MM.1S (cell line): ENCODE data around the gene TBX1.

Source experiments
- DNase-seq: peaks from one replicate; pipeline ENCODE4 v3.0.0-alpha.2; 2015
- H2AFZ ChIP-seq: fragments of 300-600 bp; sonication (generic); 2 replicates; pipeline ENCODE4 v1.6.0; 2016; ENCODE audit warnings: antibody characterized with exemption, low read length
- H3F3A ChIP-seq: fragments of 300-600 bp; sonication (generic); 2 replicates; pipeline ENCODE4 v1.6.1; 2016; ENCODE audit warnings: mild to moderate bottlenecking, antibody characterized with exemption, low read length, moderate library complexity, mixed read lengths; ENCODE audit not compliant: insufficient read depth
- H3K27ac ChIP-seq: fragments of 300-600 bp; sonication (generic); 2 replicates; pipeline ENCODE4 v1.5.1; 2016; ENCODE audit warnings: mild to moderate bottlenecking, low read length
- H3K27me3 ChIP-seq: fragments of 300-600 bp; sonication (generic); replicated peaks from 2 replicates; pipeline ENCODE4 v1.6.0; 2016; ENCODE audit warnings: low read length; ENCODE audit not compliant: insufficient read depth
- H3K36me3 ChIP-seq: fragments of 300-600 bp; sonication (generic); replicated peaks from 2 replicates; pipeline ENCODE4 v1.6.1; 2016; ENCODE audit warnings: mild to moderate bottlenecking, low read length, mixed read lengths; ENCODE audit not compliant: insufficient read depth
- H3K4me1 ChIP-seq: fragments of 300-600 bp; sonication (generic); 2 replicates; pipeline ENCODE4 v1.6.1; 2016; ENCODE audit warnings: low read length, mixed read lengths
- H3K4me2 ChIP-seq: fragments of 300-600 bp; sonication (generic); 2 replicates; pipeline ENCODE4 v1.6.0; 2016; ENCODE audit warnings: low read depth, low read length
- H3K4me3 ChIP-seq: fragments of 300-600 bp; sonication (generic); 2 replicates; pipeline ENCODE4 v1.5.1; 2016; ENCODE audit warnings: low read length, mixed read lengths
- H3K79me2 ChIP-seq: fragments of 300-600 bp; sonication (generic); 2 replicates; pipeline ENCODE4 v1.6.1; 2016; ENCODE audit warnings: mixed run types, low read length, mixed read lengths
- H3K9ac ChIP-seq: fragments of 300-600 bp; sonication (generic); 2 replicates; pipeline ENCODE4 v1.6.1; 2016; ENCODE audit warnings: low read length, mixed read lengths
- H3K9me2 ChIP-seq: fragments of 300-600 bp; sonication (generic); replicated peaks from 2 replicates; pipeline ENCODE4 v1.6.1; 2016; ENCODE audit warnings: mild to moderate bottlenecking, low read length, mixed read lengths; ENCODE audit not compliant: insufficient read depth
- H3K9me3 ChIP-seq: fragments of 300-600 bp; sonication (generic); replicated peaks from 2 replicates; pipeline ENCODE4 v1.6.1; 2016; ENCODE audit warnings: mild to moderate bottlenecking, low read length, mixed read lengths; ENCODE audit not compliant: insufficient read depth
- H4K20me1 ChIP-seq: fragments of 300-600 bp; sonication (generic); 2 replicates; pipeline ENCODE4 v1.6.1; 2016; ENCODE audit warnings: mild to moderate bottlenecking, low read length, moderate library complexity, mixed read lengths; ENCODE audit not compliant: insufficient read depth
- EZH2 ChIP-seq: fragments of 300-600 bp; sonication (generic); optimal IDR thresholded peaks from 2 replicates; pipeline ENCODE3; 2017; ENCODE audit warnings: low read depth, mild to moderate bottlenecking, antibody characterized with exemption, low read length, mixed read lengths
- EZH2phosphoT487 ChIP-seq: fragments of 300-600 bp; sonication (generic); IDR thresholded peaks from 2 replicates; pipeline ENCODE4 v1.6.1; 2018; ENCODE audit warnings: antibody characterized with exemption, low read length
- TF ChIP-seq, protein P1 (sequence below): fragments of 300-600 bp; sonication (generic); IDR thresholded peaks from 2 replicates; pipeline ENCODE4 v1.5.1; 2016; ENCODE audit warnings: antibody characterized with exemption, low read length, mixed read lengths

The TBX1 gene

DNA sequence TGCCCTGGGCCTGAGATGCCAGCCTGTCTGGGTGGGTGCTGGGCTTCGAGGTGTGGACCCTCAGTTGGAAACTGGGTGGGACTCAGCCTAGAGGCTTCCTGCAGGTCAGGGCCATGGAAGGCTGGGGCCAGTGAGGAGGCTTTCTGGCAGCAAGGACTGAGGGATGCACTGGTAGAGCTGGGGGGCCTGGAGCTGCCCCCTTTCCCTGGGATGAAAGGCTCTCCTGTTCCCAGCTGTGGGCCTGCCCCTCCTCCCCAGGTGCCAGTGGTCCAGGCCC is 43.8 kb upstream of the TBX1 start:
- Histone ChIP-seq H3K9me2 (no peaks in the 10 kb centered on the region), H3K79me2 (no peaks in the 10 kb centered on the region), H3K36me3 (no peaks in the 10 kb centered on the region), H3K9me3 (no peaks in the 10 kb centered on the region), H3K4me3 (no peak overlapping the region), H2AFZ (no peak overlapping the region), H3K27ac (no peak overlapping the region), H3K27me3 (peaks cover 80% of the 10 kb centered on the region), H3F3A (no peaks in the 10 kb centered on the region), H3K9ac (no peak overlapping the region), H3K4me2 (no peak overlapping the region), H3K4me1 (no peaks in the 10 kb centered on the region), H4K20me1 (no peaks in the 10 kb centered on the region)
- TF ChIP-seq EZH2 (no peak), EZH2phosphoT487 (no peak)
- TF ChIP-seq, protein P1, sequence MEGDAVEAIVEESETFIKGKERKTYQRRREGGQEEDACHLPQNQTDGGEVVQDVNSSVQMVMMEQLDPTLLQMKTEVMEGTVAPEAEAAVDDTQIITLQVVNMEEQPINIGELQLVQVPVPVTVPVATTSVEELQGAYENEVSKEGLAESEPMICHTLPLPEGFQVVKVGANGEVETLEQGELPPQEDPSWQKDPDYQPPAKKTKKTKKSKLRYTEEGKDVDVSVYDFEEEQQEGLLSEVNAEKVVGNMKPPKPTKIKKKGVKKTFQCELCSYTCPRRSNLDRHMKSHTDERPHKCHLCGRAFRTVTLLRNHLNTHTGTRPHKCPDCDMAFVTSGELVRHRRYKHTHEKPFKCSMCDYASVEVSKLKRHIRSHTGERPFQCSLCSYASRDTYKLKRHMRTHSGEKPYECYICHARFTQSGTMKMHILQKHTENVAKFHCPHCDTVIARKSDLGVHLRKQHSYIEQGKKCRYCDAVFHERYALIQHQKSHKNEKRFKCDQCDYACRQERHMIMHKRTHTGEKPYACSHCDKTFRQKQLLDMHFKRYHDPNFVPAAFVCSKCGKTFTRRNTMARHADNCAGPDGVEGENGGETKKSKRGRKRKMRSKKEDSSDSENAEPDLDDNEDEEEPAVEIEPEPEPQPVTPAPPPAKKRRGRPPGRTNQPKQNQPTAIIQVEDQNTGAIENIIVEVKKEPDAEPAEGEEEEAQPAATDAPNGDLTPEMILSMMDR, result no peak
- DNase-seq, result no peak

DNA sequence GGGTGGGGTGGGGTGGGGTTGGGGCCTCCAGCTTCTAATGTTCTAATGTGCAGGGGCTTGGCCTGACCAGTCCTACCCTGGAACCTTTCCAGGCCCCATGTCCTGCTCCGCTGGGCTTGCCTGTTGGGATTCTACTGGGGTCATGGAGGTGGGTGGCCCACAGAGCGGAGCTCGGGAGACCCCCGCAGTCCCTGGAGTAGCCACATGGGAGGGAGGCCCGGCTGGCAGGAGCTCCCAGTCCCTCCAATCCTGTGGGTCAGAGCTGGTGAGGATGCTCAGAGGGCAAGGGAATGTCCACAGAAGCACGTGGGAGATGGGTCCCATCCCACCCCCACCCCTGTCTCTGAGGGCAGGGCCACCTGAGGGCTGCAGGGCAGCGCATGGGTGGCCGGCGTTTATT is 43.4 kb upstream of the TBX1 start:
- no peak overlapping the region for H3K27ac ChIP-seq
- no peaks in the 10 kb centered on the region for H3K9me2 ChIP-seq
- TF ChIP-seq EZH2phosphoT487 (no peak), EZH2 (no peak)
- TF ChIP-seq, protein P1, result no peak
- peaks cover 76% of the 10 kb centered on the region for H3K27me3 ChIP-seq
- no peaks in the 10 kb centered on the region for H3K79me2 ChIP-seq
- H3K36me3 ChIP-seq, result no peaks in the 10 kb centered on the region
- DNase-seq, result no peak
- no peaks in the 10 kb centered on the region for H4K20me1 ChIP-seq
- no peak overlapping the region for H2AFZ ChIP-seq
- H3K9ac ChIP-seq, result no peak overlapping the region
- H3K4me2 ChIP-seq, result no peak overlapping the region
- H3K9me3 ChIP-seq, result no peaks in the 10 kb centered on the region
- H3K4me3 ChIP-seq, result no peak overlapping the region
- H3F3A ChIP-seq, result no peaks in the 10 kb centered on the region
- H3K4me1 ChIP-seq, result no peaks in the 10 kb centered on the region

DNA sequence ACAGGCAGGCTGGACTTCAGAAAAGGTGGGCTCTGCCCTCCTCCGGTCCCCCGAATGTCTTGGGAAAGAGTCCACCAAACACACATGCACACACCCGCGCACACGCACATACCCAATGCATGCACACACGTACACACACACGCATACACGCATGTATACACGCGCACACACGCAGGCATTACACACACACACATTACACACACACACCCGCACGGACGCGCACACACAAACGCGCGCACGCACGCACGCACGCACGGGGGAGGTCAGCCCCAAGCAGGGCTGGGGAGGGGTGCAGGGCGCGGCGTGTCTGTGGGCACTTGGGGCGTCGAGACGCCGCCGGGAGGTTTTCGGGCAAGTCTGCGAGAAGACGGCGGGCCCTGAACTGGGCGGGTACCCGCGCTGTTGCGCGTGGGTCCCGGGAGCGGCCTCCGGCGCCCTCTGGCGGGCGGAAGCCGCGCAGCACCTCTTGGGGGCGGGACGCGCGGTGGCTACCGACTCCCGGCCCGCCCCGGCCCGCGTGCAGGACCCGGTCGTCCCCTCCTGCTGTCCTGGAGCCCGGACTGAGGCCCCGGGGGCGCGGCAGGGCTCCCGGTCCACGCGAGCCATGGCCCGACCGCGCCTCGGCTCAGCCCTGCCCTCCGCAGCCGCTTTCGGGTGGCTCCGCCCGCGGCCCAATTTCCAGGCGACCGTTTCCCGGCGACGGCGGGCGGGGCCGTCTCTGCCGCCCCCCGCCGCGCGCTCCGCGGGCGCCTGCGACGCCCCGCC is 42.7 kb upstream of the TBX1 start:
- Histone ChIP-seq H3K9me3 (no peaks in the 10 kb centered on the region), H3K36me3 (no peaks in the 10 kb centered on the region), H2AFZ (peak overlapping the region; percentile 63; the same call in 1 of the 2 replicates), H3K27ac (no peak overlapping the region), H3K4me2 (peak overlapping the region; percentile 84), H3K4me1 (no peaks in the 10 kb centered on the region), H3K4me3 (peak overlapping the region; percentile 54; the same call in 1 of the 2 replicates), H3K27me3 (peaks cover 76% of the 10 kb centered on the region), H3K9me2 (no peaks in the 10 kb centered on the region), H3F3A (no peaks in the 10 kb centered on the region), H3K79me2 (no peaks in the 10 kb centered on the region), H4K20me1 (no peaks in the 10 kb centered on the region), H3K9ac (no peak overlapping the region)
- TF ChIP-seq, protein P1, result peak; percentile 54
- no peak for TF ChIP-seq EZH2
- peak; percentile 55 for DNase-seq
